HEK293 (cell line): ENCODE results near the gene GGNBP2.

Source experiments
- KLF16 ChIP-seq: fragments of 450-650 bp; formaldehyde crosslinking; IDR thresholded peaks from 2 replicates; pipeline ENCODE4 v1.5.1; 2017; ENCODE audit warnings: missing biosample characterization, missing genetic modification characterization
- MEIS1 ChIP-seq: sonication (generic); formaldehyde crosslinking; IDR thresholded peaks from 2 replicates; pipeline ENCODE4 v1.8.1; 2022; ENCODE audit warnings: missing genetic modification reagents, mild to moderate bottlenecking, borderline replicate concordance
- MZF1 ChIP-seq: fragments of 450-650 bp; formaldehyde crosslinking; IDR thresholded peaks from 2 replicates; pipeline ENCODE4 v1.5.1; 2017; ENCODE audit warnings: missing biosample characterization, missing genetic modification characterization, borderline replicate concordance
- PRDM10 ChIP-seq: fragments of 450-650 bp; formaldehyde crosslinking; IDR thresholded peaks from 2 replicates; pipeline ENCODE4 v1.5.1; 2016; ENCODE audit warnings: missing biosample characterization, missing genetic modification characterization
- REPIN1 ChIP-seq: fragments of 450-650 bp; formaldehyde crosslinking; IDR thresholded peaks from 2 replicates; pipeline ENCODE4 v1.5.1; 2017; ENCODE audit warnings: missing biosample characterization, missing genetic modification characterization, low read depth
- REST ChIP-seq: fragments of 450-650 bp; formaldehyde crosslinking; IDR thresholded peaks from 2 replicates; pipeline ENCODE4 v1.5.1; 2016; ENCODE audit warnings: missing biosample characterization, missing genetic modification characterization
- SETDB1 ChIP-seq: IDR thresholded peaks from one replicate; pipeline ENCODE4 v1.6.1; 2017; ENCODE audit warnings: mild to moderate bottlenecking, low read length, moderate library complexity, mixed read lengths; ENCODE audit not compliant: insufficient read length
- ZBTB26 ChIP-seq: fragments of 450-650 bp; formaldehyde crosslinking; optimal IDR thresholded peaks from 2 replicates; pipeline ENCODE3; 2016; ENCODE audit warnings: missing biosample characterization, mild to moderate bottlenecking, missing genetic modification characterization
- ZFP3 ChIP-seq: fragments of 450-650 bp; formaldehyde crosslinking; IDR thresholded peaks from 2 replicates; pipeline ENCODE4 v1.5.1; 2016; ENCODE audit warnings: low read depth, missing biosample characterization, missing genetic modification characterization
- ZFP37 ChIP-seq: fragments of 450-650 bp; formaldehyde crosslinking; IDR thresholded peaks from 2 replicates; pipeline ENCODE4 v1.5.1; 2016; ENCODE audit warnings: missing biosample characterization, missing genetic modification characterization
- ZNF114 ChIP-seq: fragments of 450-650 bp; formaldehyde crosslinking; IDR thresholded peaks from 2 replicates; pipeline ENCODE4 v1.5.0; 2017; ENCODE audit warnings: missing biosample characterization, missing genetic modification characterization
- ZNF155 ChIP-seq: fragments of 450-650 bp; formaldehyde crosslinking; IDR thresholded peaks from 2 replicates; pipeline ENCODE4 v1.5.1; 2016; ENCODE audit warnings: missing biosample characterization, missing genetic modification characterization
- ZNF157 ChIP-seq: fragments of 450-650 bp; formaldehyde crosslinking; IDR thresholded peaks from 2 replicates; pipeline ENCODE4 v1.5.1; 2016; ENCODE audit warnings: missing biosample characterization, missing genetic modification characterization
- ZNF169 ChIP-seq: fragments of 450-650 bp; formaldehyde crosslinking; IDR thresholded peaks from 2 replicates; pipeline ENCODE4 v1.5.1; 2016; ENCODE audit warnings: missing biosample characterization, missing genetic modification characterization
- ZNF18 ChIP-seq: fragments of 450-650 bp; formaldehyde crosslinking; IDR thresholded peaks from 2 replicates; pipeline ENCODE4 v1.5.1; 2016; ENCODE audit warnings: missing biosample characterization, missing genetic modification characterization
- ZNF202 ChIP-seq: fragments of 450-650 bp; formaldehyde crosslinking; IDR thresholded peaks from 2 replicates; pipeline ENCODE4 v1.5.1; 2016; ENCODE audit warnings: missing biosample characterization, missing genetic modification characterization, borderline replicate concordance
- ZNF221 ChIP-seq: fragments of 450-650 bp; formaldehyde crosslinking; IDR thresholded peaks from 2 replicates; pipeline ENCODE4 v1.5.1; 2017; ENCODE audit warnings: missing biosample characterization, missing genetic modification characterization, borderline replicate concordance
- ZNF26 ChIP-seq: fragments of 450-650 bp; formaldehyde crosslinking; IDR thresholded peaks from 2 replicates; pipeline ENCODE4 v1.5.1; 2016; ENCODE audit warnings: missing biosample characterization, missing genetic modification characterization
- ZNF302 ChIP-seq: fragments of 450-650 bp; formaldehyde crosslinking; IDR thresholded peaks from 2 replicates; pipeline ENCODE4 v1.5.1; 2016; ENCODE audit warnings: missing biosample characterization, missing genetic modification characterization, low read depth
- ZNF335 ChIP-seq: fragments of 450-650 bp; formaldehyde crosslinking; conservative IDR thresholded peaks from 2 replicates; pipeline ENCODE4 v1.5.1; 2016; ENCODE audit warnings: missing biosample characterization, missing genetic modification characterization
- ZNF341 ChIP-seq: fragments of 450-650 bp; formaldehyde crosslinking; IDR thresholded peaks from 2 replicates; pipeline ENCODE4; 2016; ENCODE audit warnings: low read depth, missing biosample characterization, missing genetic modification characterization
- ZNF37A ChIP-seq: fragments of 450-650 bp; IDR thresholded peaks from 2 replicates; pipeline ENCODE4 v1.5.1; 2018; ENCODE audit warnings: missing biosample characterization, missing genetic modification characterization
- ZNF394 ChIP-seq: fragments of 450-650 bp; formaldehyde crosslinking; IDR thresholded peaks from 2 replicates; pipeline ENCODE4 v1.5.1; 2016; ENCODE audit warnings: missing biosample characterization, missing genetic modification characterization, mild to moderate bottlenecking, moderate library complexity, borderline replicate concordance
- ZNF558 ChIP-seq: fragments of 450-650 bp; formaldehyde crosslinking; IDR thresholded peaks from 2 replicates; pipeline ENCODE4 v1.5.1; 2016; ENCODE audit warnings: missing biosample characterization, missing genetic modification characterization
- ZNF639 ChIP-seq: fragments of 450-650 bp; formaldehyde crosslinking; IDR thresholded peaks from 2 replicates; pipeline ENCODE4 v1.5.1; 2016; ENCODE audit warnings: missing biosample characterization, missing genetic modification characterization
- ZNF791 ChIP-seq: fragments of 450-650 bp; formaldehyde crosslinking; IDR thresholded peaks from 2 replicates; pipeline ENCODE4 v1.5.1; 2016; ENCODE audit warnings: missing biosample characterization, missing genetic modification characterization

GGNBP2 gene

GRCh38 chr17:36545465-36546417, 1.0 kb downstream of the GGNBP2 start (continued):
- TF ChIP-seq ZNF37A (tag by site-specific recombination) (no peak), ZNF341 (peak; percentile 99), ZNF221 (tag by site-specific recombination) (no peak), PRDM10 (tag by site-specific recombination) (peak; percentile 65), ZFP3 (tag by site-specific recombination) (no peak), SETDB1 (no peak), MEIS1 (CRISPR knock-in tag) (no peak), ZNF202 (no peak), ZNF114 (tag by site-specific recombination) (no peak), MZF1 (tag by site-specific recombination) (no peak), ZNF558 (no peak), REST (tag by site-specific recombination) (no peak; the same call in 1 of the 2 replicates), ZNF302 (tag by site-specific recombination) (no peak), REPIN1 (0 out of 2 replicates have a peak, but pooled peaks have one; percentile 16), ZNF18 (tag by site-specific recombination) (no peak), ZNF26 (tag by site-specific recombination) (no peak), ZNF791 (tag by site-specific recombination) (no peak), ZNF394 (tag by site-specific recombination) (peak; percentile 73; the same call in 1 of the 2 replicates), ZNF157 (tag by site-specific recombination) (no peak), ZNF169 (tag by site-specific recombination) (no peak), ZNF155 (tag by site-specific recombination) (no peak), ZFP37 (peak; percentile 90), ZNF335 (tag by site-specific recombination) (peak; percentile 65), ZBTB26 (tag by site-specific recombination) (peak; percentile 92), KLF16 (peak; percentile 97), ZNF639 (no peak; the same call in 1 of the 2 replicates)
